Ramos (cell line): ENCODE data around the gene UTP11.
"Not testable (repeated sequence)": the region's sequence is repeated elsewhere in the genome, so short reads cannot be mapped to it uniquely, and the experiment has no call there.

ENCODE experiments used
- in situ Hi-C: fragments of 300-500 bp; cut with MboI; formaldehyde crosslinking; loops from one replicate; pipeline ENCODE4 v1.14.3; 2022; ENCODE audit warnings: low sequenced_read_pairs; ENCODE audit not compliant: unreplicated experiment

UTP11 gene, protein sequence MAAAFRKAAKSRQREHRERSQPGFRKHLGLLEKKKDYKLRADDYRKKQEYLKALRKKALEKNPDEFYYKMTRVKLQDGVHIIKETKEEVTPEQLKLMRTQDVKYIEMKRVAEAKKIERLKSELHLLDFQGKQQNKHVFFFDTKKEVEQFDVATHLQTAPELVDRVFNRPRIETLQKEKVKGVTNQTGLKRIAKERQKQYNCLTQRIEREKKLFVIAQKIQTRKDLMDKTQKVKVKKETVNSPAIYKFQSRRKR

DNA sequence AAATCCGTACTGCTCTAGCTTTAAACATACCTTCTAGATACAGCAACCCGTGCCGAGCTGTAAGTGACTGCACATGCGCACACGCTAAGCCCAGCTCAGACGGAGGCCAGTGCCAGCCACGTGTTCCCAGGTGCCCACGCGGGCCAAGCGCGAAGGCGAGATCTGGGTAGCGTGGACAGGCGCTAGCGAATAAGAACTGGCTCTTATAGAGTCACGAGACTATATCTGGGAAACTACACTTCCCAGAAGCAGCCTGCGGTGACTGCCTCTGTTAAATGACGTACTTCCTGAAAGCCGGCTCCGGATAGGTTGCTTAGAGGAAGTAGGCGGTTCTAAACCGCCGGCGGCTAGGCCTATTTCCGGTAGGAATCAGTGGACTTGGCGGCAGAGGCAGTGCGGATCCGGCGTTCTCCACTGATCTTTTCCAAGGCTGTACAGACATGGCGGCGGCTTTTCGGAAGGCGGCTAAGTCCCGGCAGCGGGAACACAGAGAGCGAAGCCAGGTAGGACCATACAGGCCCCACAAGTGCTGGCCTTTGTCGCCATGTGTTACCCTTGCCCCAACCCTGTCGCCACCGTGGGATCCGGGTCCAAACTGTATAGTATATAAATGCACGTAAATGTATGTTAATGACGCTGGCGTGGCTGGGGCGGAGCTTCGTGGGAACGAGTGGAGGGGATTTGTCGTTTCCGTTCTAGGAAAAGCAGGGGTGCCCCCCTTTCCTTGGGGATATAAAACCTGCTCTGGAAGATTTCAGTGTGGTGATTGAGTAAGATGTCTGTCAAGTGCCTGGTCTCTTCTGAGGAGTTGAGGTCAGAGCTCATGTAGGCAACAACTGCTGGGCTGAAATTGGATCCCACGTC is at the start of gene UTP11:
Gene UTP11 (plus strand): TSS at position 372 of the 864 bp plus-strand sequence. CDS start 69 bp downstream, at position 441.
- in situ Hi-C loops = no loop called here

DNA sequence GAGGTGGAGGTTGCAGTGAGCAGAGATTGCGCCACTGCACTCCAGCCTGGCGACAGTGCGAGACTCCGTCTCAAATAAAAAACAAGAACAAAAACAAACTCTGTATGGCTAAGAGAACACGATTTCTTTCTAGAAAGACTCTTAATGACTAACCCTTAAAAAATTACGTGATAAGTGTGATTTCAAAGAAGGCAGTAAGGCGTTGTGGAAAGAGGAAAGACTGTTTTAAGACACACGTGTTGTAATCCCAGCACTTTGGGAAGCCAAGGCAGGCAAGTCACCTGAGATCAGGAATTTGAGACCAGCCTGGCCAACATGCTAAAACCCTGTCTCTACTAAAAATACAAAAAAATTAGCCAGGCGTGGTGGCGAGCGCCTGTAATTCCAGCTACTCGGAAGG is 48.4 kb upstream of the UTP11 start:
- in situ Hi-C loops = loop anchor here (10.0 kb wide), 1 partner anchor 89 kb away; no protein-coding TSS in a partner anchor

DNA sequence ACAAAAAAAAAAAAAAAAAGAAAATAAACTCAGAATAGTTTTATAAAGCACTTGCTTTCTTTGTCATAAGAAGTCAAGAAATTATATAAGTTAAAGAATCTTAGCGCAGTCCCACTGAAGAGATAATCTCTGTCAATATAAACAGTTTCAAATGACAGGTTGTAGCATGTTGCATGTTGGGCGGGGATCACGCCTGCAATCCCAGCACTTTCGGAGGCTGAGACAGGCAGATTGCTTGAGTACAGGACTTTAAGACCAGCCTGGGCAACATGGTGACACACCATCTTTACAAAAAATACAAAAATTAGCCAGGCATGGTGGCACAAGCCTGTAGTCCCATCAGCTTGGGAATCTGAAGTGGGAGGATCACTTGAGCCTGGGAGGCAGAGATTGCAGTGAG is 47.2 kb upstream of the UTP11 start:
- in situ Hi-C loops = loop anchor here (5.0 to 10.0 kb wide), 2 partner anchors 73 to 90 kb away; no protein-coding TSS in a partner anchor

DNA sequence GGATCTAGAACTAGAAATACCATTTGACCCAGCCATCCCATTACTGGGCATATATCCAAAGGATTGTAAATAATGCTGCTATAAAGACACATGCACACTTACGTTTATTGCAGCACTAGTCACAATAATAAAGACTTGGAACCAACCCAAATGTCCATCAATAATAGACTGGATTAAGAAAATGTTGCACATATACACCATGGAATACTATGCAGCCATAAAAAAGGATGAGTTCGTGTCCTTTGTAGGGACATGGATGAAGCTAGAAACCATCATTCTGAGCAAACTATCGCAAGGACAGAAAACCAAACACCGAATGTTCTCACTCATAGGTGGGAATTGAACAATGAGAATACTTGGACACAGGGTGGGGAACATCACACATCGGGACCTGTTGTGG is 38.9 kb upstream of the UTP11 start:
- in situ Hi-C loops = not testable (repeated sequence)

DNA sequence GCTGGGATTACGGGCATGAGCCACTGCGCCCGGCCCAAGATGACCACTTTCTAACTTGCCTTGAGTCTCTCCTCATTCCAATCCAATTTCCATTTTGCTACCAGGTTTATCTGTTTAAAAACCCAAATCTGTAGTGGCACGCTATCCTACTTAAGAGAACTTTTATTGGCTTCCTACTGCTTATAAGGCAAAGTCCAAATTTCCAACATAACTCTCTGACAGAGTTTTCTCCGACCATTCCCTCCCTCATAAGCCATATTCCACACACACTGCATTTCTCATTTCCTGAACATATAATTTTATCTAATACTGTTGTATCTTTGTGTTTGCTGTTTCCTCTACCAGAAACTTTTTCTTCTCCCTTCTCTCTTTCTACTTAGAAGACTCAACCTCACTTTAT is 38.0 kb upstream of the UTP11 start:
- in situ Hi-C loops = no loop called here

DNA sequence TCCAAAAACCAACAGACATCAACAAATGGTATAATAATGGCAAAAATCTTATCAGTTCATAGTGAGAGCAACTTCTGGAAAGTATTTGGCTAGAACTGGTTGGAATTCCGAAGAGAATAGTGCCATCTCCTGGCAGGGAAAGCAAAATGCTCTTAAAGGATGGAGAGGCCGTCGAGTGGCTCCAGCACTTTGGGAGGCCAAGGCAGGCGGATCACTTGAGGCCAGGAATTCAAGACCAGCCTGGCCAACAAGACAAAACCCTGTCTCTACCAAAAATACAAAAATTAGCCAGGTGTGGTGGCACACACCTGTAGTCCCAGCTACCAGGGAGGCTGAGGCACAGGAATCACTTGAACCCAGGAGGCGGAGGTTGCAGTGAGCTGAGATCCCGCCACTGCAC is 37.5 kb upstream of the UTP11 start:
- in situ Hi-C loops = not testable (repeated sequence)

DNA sequence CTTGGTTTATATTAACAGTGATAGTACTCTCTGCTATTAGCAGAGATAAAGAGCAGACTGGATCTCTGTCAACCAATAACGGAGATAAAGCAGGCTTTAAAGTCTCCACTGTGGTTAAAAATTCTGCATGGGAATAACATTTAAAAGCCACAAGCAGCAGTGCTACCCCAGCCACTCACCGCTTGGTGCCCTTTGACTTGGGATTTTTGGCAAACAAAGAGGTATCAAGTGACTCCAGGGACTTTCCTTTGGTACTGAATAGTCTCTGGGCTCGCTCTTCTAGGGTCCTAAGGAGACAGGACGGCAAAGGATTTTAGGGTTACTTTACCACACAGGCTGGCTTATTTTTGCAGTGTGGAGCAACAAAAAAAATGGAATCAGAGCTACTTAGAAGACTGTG is 34.0 kb upstream of the UTP11 start:
- in situ Hi-C loops = no loop called here

DNA sequence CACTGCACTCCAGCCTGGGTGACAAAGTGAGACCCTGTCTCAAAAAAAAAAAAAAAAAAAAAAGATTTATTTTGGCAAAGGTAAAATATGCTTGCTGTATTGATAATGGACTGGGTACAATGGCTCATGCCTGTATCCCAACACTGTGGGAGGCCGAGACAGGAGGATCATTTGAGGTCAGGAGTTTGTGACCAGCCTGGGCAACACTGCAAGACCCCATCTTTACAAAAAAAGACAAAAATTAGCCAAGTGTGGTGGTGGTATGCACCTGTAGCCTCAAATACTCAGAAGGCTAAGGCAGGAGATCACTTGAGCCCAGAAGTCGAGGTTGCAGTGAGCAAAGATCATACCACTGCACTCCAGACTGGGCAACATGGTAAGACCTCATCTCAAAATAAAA is 29.0 kb upstream of the UTP11 start:
- in situ Hi-C loops = no loop called here

DNA sequence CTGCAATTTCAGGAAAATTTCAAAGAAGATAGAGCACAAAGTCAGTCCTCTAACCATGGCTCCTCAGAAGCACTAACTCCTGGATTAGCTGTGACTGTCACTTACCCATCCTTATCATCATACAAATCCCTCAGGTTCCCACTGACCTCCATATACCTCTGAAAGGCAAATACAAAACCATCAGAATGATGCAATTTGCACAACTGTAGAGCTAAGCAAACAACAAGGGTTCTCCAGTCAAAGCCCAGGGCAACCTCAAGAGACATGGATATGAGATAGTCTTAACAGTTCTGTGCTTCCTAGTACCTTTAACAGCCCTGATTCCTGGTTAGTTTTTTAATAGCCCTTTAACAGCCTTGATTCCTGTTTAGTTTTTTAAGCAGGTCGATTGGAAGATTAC is 24.9 kb upstream of the UTP11 start:
- in situ Hi-C loops = no loop called here

DNA sequence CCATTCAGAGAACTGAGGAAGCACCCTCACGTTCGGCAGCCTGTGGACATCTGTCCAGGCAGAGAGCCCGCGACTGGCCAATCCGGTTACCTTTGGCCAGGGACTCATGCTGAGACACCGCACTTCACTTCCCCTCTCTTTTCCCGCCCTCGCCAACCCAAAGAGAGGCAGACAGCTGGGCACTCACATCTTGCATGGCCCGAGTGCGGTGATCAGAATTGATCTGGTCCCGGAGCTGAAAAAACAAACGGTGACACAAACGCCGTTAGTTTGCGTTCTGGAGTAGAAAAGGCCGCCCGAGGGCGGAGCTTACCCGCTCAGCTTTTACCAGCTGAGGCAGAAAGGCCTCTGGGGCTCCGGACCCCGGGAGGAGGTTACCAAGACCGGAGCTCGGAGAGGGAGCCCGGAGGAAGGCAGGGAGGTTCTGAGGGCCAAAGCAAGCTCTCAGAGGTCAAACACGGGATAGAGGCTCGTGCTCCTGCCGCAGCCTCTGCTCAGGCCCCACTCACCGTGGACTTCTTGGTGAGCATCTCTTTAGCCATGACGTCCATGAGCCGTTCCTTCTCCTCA is 23.1 kb upstream of the UTP11 start:
- in situ Hi-C loops = no loop called here

DNA sequence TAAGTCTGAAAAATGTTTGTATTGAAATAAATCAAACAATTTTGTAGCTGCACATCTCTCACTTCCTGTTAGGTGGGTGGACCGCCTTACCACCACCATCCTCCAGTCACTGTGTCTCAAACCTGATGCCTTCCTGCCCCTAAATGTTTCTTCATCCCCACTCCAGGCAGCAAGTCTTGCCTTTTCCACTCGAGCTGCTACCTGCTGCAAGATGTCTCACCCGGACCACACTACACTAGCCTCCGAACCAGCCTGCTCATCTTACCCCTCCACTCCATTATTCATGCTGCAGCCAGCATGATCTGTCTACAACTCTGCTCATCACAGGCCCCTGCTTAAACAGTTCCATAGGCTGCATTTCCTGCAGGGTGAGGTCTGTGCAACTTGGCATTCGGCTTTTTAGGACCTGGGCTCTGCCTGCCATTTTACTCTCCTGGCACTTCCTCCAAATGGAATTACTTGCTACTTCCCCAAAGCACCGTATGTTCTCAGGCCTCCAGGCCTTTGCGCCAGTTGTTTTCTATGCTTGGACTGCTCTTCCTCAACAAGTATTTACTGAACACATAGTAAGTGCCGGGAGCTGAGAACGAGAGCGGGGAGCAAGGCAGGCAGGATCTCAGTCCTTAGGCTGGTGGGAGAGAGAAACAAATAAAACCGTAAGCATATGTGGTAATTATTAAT is 17.5 kb upstream of the UTP11 start:
- in situ Hi-C loops = loop anchor here (10.0 kb wide), 1 partner anchor 400 kb away; the partner anchor contains the start of gene GNL2

DNA sequence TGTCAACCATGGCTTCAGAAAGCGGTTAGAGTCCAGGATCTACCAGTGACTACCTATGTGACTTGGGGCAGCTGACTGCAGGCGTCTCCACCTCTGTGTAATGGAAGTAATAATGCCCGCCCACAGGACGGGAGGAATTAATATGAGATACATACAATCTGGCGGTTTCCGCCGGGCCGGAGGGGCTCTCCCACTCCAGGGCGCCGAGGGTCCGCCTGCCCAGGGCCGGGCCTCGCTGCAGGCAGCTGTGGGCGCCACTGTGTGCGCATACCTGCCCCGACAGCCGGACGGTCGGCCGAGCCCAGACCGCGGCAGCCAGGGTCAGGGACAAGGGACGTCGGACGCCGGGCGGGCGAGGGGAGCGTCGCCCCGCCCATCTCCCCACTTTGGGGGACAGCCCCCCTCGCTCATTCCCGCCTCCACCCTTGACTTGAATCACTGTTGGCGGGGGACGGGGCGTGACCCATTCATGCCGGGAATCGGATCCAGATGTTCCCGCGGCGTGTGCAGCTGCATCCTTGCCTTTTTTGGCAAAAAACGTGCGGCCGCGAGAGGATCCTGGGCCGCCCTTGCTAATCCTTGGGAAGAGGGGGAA is 16.7 kb upstream of the UTP11 start:
- in situ Hi-C loops = loop anchor here (10.0 kb wide), 1 partner anchor 401 kb away; the partner anchor contains the start of gene GNL2

DNA sequence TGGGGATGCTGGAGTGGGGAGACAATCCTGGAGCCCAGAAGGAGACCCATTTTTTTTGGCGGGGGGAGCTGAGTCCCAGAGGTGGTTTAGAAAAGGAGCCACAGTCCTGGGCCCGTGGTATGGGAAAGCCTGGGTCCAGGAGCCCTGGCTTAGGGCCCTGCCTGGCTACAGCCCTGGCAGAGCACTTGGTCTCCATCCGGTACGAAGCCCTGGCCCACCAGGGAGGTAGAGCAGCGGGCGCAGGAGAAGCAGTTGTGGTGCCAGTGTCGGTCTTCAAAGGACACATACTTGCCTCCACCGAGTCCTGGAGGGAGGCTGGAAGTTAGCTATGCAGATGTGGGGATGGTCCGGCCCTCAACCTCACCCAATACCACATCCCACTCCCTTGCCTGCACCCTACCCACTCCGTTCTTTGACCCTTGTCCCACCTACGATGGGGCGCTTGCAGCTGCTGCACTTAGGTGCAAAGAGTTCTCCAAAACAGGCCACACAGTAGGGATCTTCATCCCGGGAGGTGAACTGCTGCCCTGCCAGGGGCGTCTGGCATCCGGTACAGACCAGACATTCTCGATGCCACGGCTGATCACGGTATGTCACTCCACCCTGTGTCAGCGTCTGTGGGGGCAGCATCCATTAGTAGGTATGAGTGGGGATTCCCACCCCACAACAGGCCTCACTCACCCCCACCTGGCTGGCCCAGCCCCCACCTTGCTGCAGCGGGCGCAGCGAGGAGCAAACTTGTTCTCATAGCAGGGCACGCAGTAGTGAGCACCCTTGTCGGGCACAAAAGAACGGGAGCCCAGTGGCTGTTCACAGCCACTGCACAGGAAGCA is 15.1 kb upstream of the UTP11 start:
- in situ Hi-C loops = loop anchor here (10.0 kb wide), 1 partner anchor 403 kb away; the partner anchor contains the start of gene GNL2

DNA sequence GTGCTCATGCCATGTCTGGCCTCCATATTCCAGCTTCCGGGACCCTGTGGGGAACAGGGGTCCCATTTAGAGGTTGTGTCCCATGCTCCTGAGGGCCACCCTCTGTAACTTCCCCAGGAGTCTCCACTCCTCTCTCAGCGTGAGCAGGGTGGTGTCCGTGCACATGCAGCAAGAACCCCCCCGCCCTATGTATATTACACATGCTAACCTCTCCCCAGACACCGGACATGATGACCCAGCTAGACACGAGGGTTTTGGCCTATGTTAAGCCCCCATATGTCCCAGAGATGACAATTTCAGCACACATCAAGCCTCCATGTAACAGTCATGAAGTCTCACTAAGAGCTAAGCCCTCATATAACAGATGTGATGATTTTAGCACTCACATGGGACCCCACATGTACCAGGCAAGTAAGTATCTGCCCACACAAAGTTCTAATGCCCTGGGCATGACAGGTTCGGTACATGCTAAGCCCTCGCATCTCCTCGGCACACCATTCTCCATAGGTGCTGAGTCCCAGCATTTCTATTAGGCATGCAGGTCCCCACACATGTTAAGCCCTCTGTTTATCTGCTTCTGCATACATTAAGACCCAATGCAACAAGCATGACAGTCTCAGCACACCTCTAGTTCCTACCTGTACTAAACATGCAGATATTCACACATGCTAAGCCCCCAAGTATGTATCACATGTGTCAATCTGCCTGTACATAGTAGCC is 14.3 kb upstream of the UTP11 start:
- in situ Hi-C loops = loop anchor here (10.0 kb wide), 1 partner anchor 403 kb away; the partner anchor contains the start of gene GNL2

DNA sequence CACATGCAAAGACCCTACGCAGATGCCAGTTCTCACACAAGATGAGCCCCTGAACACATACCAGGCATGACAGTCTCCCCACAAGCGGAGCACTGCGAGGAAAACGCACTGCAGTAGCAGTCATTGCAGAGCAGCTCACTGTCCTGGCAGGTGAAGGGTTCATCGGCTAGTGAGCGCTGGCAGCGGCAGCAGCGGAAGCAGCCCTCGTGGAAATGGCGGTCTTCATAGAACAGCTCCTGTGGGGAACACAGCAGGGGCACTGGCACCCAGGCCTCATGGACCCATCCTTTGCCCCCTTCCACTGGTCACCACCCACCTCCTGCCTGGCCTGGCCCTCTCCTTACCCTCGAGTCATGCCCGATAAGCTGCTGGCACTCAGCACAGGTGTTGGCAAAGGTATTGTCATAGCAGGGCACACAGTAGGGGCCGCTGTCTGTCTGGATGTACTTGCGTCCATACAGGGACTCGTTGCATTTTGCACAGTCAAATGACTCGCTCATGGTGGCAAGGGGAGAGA is 13.6 kb upstream of the UTP11 start:
- in situ Hi-C loops = loop anchor here (10.0 kb wide), 1 partner anchor 404 kb away; the partner anchor contains the start of gene GNL2

DNA sequence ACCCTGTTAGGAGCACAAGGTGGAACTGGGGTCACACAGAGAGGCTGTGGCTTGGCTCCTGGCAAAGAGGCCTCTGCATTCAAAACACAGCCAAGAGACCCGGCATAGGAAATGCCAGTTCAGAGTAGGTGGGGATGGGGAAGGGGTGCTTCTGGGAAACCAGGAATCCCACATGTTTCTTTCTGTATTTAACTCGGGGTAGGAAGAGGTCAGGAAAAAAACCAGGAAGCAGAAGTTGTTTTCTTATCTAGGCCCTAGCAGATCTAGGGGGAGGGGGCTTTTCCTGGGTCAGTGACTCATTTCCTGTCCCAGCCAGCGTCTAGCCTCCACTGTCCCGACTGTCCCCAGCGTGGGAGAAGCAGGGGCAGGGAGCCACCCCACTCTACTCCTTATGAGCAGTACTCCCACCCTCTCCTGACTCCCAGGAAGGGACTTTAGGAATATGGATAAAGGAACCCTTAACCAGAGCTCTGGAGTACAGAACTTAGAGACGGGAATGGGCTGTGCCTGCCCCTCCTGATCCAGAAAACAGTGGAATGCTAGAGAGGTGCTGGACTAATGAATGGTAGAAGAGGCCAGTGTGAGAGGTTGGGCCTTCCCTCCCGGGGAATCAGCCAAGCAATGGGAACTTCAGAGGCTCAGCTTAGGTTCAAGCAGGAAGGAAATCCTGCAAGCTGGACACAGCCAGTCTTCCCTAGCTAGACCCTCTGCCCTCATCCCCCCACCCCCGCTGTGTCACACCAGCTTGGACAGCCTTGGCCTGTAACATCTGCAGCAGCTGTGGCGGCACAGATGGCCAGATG is 12.9 kb upstream of the UTP11 start:
- in situ Hi-C loops = loop anchor here (10.0 kb wide), 1 partner anchor 405 kb away; the partner anchor contains the start of gene GNL2

DNA sequence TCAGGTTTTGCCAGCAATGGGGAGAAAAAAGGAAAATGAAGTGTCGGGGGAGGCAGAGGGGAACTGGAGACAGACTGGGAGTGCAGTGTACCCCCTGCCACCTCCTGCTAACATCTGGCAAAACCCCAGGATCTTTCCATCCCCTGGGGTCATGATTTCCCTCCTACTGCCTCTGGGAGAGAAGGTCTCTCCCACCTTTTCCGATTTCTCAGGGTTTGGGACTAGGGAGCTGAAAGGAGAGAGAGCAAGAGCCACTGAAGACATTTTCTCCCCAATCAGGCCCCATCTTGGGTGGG is 12.4 kb upstream of the UTP11 start:
- in situ Hi-C loops = no loop called here
